ENCODE measurements around the gene OLFM2. TPM values are rescaled to one million over a fixed set of nuclear protein-coding genes. Genes with fewer than 3 reads are reported as not detected.
"Not testable (repeated sequence)": the region's sequence is repeated elsewhere in the genome, so short reads cannot be mapped to it uniquely, and the experiment has no call there.

OLFM2 gene
- total RNA-seq, 1 experiment from 2014 or later: 3.4 TPM

DNA sequence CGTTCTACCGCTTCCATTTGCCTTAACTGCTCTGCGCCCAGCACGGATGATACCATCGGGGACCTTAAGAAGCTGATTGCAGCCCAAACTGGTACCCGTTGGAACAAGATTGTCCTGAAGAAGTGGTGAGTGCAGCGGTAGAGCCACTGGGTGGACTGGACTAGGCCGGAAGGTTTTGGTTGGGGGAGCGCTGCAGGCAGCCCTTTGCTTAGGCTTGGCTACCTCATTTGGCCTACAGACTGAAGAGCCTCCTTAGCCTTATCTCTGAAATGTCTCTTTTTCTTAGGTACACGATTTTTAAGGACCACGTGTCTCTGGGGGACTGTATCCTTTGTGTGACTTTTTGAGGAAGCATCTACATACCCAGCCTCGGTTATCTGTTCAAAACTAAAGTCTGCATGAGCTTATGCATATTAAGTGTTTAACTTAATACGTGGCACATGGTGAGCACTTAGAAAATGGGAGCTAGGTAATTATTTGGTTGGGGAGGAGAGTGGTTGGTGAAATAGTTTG is 107.7 kb downstream of the OLFM2 start:
- peaks cover 49% of the 10 kb centered on the region for H3K79me2 ChIP-seq (ENCODE audit: low read depth)
- TSS peak; percentile 66 for BruUV-seq (replicated peaks)

GRCh38 chr19:9827289-9828238 is 108.8 kb downstream of the OLFM2 start, which contains the start of gene UBL5:
TSS of gene UBL5 (plus strand) at chr19:9827918. CDS start at chr19:9828338, 420 bp downstream.
- no peaks in the 10 kb centered on the region for H3K27me3 ChIP-seq (ENCODE audit: insufficient read depth, low read depth)
- no peaks in the 10 kb centered on the region for H3K9me2 ChIP-seq (ENCODE audit: insufficient read depth)
- peak within 1 kb of the TSS; percentile 85 for H2AFZ ChIP-seq
- no peaks in the 10 kb centered on the region for H3K9me3 ChIP-seq (ENCODE audit: insufficient read depth, low read depth)
- H4K20me1 ChIP-seq (ENCODE audit: insufficient read depth): peaks cover 12% of the 10 kb centered on the region; the same call in 1 of the 2 replicates
- H3K27ac ChIP-seq: peak within 1 kb of the TSS; percentile 66
- DNase-seq: peak; percentile 87 to 89
- no peaks in the 10 kb centered on the region; the same call in 1 of the 2 replicates for H3K36me3 ChIP-seq (ENCODE audit: low read depth)
- intact Hi-C loops (cut with micrococcal nuclease; ENCODE audit: unreplicated experiment): no loop called here
- H3K79me2 ChIP-seq (ENCODE audit: low read depth): peaks cover 49% of the 10 kb centered on the region
- TF ChIP-seq EZH2 (IDR thresholded peaks at IDR 0.05; ENCODE audit: low read depth) (no peak), CTCF (conservative IDR thresholded peaks at IDR 0.05) (no peak)
- peaks cover 9% of the 10 kb centered on the region for H3F3A ChIP-seq (ENCODE audit: insufficient read depth, low read depth)
- H3K4me1 ChIP-seq (replicated peaks; ENCODE audit: insufficient read depth): peaks cover 16% of the 10 kb centered on the region
- BruUV-seq (replicated peaks): TSS peak; percentile 68
- peak within 1 kb of the TSS; percentile 81 for H3K4me3 ChIP-seq
- POLR2A ChIA-PET (ENCODE audit: unreplicated experiment): interaction anchor here (0.6 kb wide), 1 partner anchor 9 kb away, joined by 10 read pairs; no protein-coding TSS in a partner anchor
- CTCF ChIA-PET: interaction anchor here (0.5 to 0.7 kb wide), 2 partner anchors 9 to 30 kb away, joined by 4 to 10 read pairs; no protein-coding TSS in a partner anchor
- H3K4me2 ChIP-seq: peak within 1 kb of the TSS; percentile 97

More for the DNA sequence above, 107.7 kb downstream of the OLFM2 start:
- Histone ChIP-seq H3K27me3 (ENCODE audit: insufficient read depth, low read depth) (no peaks in the 10 kb centered on the region), H3K4me1 (replicated peaks; ENCODE audit: insufficient read depth) (peaks cover 16% of the 10 kb centered on the region), H2AFZ (no peak overlapping the region), H3K9me2 (ENCODE audit: insufficient read depth) (no peaks in the 10 kb centered on the region), H3K9me3 (ENCODE audit: insufficient read depth, low read depth) (no peaks in the 10 kb centered on the region), H3K36me3 (ENCODE audit: low read depth) (no peaks in the 10 kb centered on the region; the same call in 1 of the 2 replicates), H4K20me1 (ENCODE audit: insufficient read depth) (peaks cover 12% of the 10 kb centered on the region; the same call in 1 of the 2 replicates), H3F3A (ENCODE audit: insufficient read depth, low read depth) (peaks cover 13% of the 10 kb centered on the region), H3K4me2 (peak overlapping the region; percentile 97), H3K4me3 (peak overlapping the region; percentile 81), H3K27ac (no peak overlapping the region)
- DNase-seq: no peak
- TF ChIP-seq CTCF (conservative IDR thresholded peaks at IDR 0.05) (no peak), EZH2 (IDR thresholded peaks at IDR 0.05; ENCODE audit: low read depth) (no peak)
- ChIA-PET POLR2A (ENCODE audit: unreplicated experiment) (no interaction called here), CTCF (interaction anchor here (0.7 kb wide), 1 partner anchor 8 kb away, joined by 4 read pairs; no protein-coding TSS in a partner anchor)
- intact Hi-C loops (cut with micrococcal nuclease; ENCODE audit: unreplicated experiment): no loop called here

DNA sequence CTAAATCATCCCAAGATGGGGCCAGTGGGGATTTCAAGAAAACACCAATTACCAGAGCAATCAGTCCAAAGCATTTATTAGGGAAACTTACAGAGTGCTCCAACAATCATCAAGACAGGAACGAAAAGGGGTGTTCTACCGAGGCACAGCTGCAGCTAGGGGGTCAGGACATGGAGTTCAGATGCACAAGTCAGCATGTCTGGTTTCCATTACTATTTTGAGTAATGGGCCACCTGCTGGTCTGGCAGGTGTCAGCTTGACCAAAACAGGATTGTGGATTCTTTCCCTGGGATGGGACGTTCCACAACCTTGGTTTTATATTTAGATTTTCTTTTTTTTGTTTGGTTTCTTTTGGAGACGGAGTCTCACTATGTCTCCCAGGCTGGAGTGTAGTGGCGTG is 112.5 kb downstream of the OLFM2 start:
- H3K36me3 ChIP-seq (ENCODE audit: low read depth): no peaks in the 10 kb centered on the region
- H3K4me3 ChIP-seq: no peak overlapping the region
- intact Hi-C loops (cut with micrococcal nuclease; ENCODE audit: unreplicated experiment): no loop called here
- H3K27me3 ChIP-seq (ENCODE audit: insufficient read depth, low read depth): no peaks in the 10 kb centered on the region
- peaks cover 16% of the 10 kb centered on the region for H3F3A ChIP-seq (ENCODE audit: insufficient read depth, low read depth)
- H2AFZ ChIP-seq: no peak overlapping the region
- TF ChIP-seq CTCF (conservative IDR thresholded peaks at IDR 0.05) (no peak), EZH2 (IDR thresholded peaks at IDR 0.05; ENCODE audit: low read depth) (no peak)
- BruUV-seq (replicated peaks): no TSS peak
- ChIA-PET CTCF (no interaction called here), POLR2A (ENCODE audit: unreplicated experiment) (no interaction called here)
- no peaks in the 10 kb centered on the region for H3K9me2 ChIP-seq (ENCODE audit: insufficient read depth)
- H3K9me3 ChIP-seq (ENCODE audit: insufficient read depth, low read depth): no peaks in the 10 kb centered on the region
- H3K79me2 ChIP-seq (ENCODE audit: low read depth): peaks cover 33% of the 10 kb centered on the region
- H4K20me1 ChIP-seq (ENCODE audit: insufficient read depth): peaks cover 5% of the 10 kb centered on the region; the same call in 1 of the 2 replicates
- no peak overlapping the region for H3K27ac ChIP-seq
- no peak overlapping the region for H3K4me2 ChIP-seq
- H3K4me1 ChIP-seq (replicated peaks; ENCODE audit: insufficient read depth): peaks cover 18% of the 10 kb centered on the region
- DNase-seq: no peak

DNA sequence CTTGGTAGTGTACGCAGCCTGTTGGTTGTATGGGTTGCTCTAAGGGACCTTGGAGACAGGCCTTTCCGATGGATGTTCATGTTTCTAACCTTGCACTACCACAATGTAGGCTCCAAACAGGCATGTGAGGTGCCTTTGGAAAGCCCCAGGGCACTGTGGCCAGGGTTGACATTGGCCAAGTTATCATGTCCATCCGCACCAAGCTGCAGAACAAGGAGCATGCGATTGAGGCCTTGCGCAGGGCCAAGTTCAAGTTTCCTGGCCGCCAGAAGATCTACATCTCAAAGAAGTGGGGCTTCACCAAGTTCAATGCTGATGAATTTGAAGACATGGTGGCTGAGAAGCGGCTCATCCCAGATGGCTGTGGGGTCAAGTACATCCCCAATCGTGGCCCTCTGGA is 116.3 kb downstream of the OLFM2 start:
- POLR2A ChIA-PET (ENCODE audit: unreplicated experiment); DNase-seq; H3K9me2 ChIP-seq (ENCODE audit: insufficient read depth); H2AFZ ChIP-seq; H3K36me3 ChIP-seq (ENCODE audit: low read depth); H3K9me3 ChIP-seq (ENCODE audit: insufficient read depth, low read depth); H3K27me3 ChIP-seq (ENCODE audit: insufficient read depth, low read depth); BruUV-seq (replicated peaks); intact Hi-C loops (cut with micrococcal nuclease; ENCODE audit: unreplicated experiment); CTCF ChIA-PET; H4K20me1 ChIP-seq (ENCODE audit: insufficient read depth); H3F3A ChIP-seq (ENCODE audit: insufficient read depth, low read depth): not testable (repeated sequence)
- Histone ChIP-seq H3K4me2 (peak overlapping the region; percentile 60), H3K4me1 (replicated peaks; ENCODE audit: insufficient read depth) (peaks cover 15% of the 10 kb centered on the region), H3K4me3 (peak overlapping the region; percentile 45; the same call in 1 of the 2 replicates), H3K27ac (peak overlapping the region; percentile 5; the same call in 1 of the 2 replicates), H3K79me2 (ENCODE audit: low read depth) (peaks cover 34% of the 10 kb centered on the region)
